Measurements from ENCODE around the gene PGR.

Gene PGR

GRCh38 chr11:101083335-101083734 lies 46.3 kb downstream of the PGR start:
- TF ChIP-seq CTCF (IDR thresholded peaks at IDR 0.05; ENCODE audit: insufficient read depth, low read depth, low read length, missing control alignments), result no peak
- no peak overlapping the region for H3K4me3 ChIP-seq (ENCODE audit: low read depth, low read length)
- DNase-seq (ENCODE audit: low read depth), result no peak

- TF ChIP-seq CTCF (IDR thresholded peaks at IDR 0.05; ENCODE audit: insufficient read depth, low read depth, low read length, missing control alignments), result no peak
- DNase-seq (ENCODE audit: low read depth), result no peak
- H3K4me3 ChIP-seq (ENCODE audit: low read depth, low read length), result no peak overlapping the region
Measured at GRCh38 chr11:101082813-101083212, 46.8 kb downstream of the PGR start.

DNA sequence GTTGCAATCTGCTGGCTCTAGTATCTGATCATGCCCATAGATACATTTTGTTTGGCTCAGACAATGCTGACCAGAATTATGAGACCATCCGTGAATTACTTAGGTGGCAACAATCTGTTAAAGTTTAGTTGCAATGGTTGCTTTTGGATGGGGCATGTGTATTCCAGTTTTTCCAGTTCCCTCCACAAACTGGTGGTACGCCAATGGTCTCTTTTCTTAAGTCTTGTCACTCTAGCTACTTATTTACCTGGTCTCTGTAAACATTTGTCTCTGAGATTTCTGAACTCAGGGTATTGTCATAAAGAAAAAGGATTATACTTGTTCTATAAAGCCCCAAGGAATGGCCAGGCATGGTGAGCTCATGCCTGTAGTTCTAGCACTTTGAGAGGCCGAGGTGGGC lies 65.9 kb downstream of the PGR start:
- TF ChIP-seq CTCF (IDR thresholded peaks at IDR 0.05; ENCODE audit: insufficient read depth, low read depth, low read length, missing control alignments), result no peak
- no peak overlapping the region for H3K4me3 ChIP-seq (ENCODE audit: low read depth, low read length)
- DNase-seq (ENCODE audit: low read depth), result no peak

- H3K4me3 ChIP-seq (ENCODE audit: low read depth, low read length), result no peak overlapping the region
- no peak for DNase-seq (ENCODE audit: low read depth)
- no peak for TF ChIP-seq CTCF (IDR thresholded peaks at IDR 0.05; ENCODE audit: insufficient read depth, low read depth, low read length, missing control alignments)
Measured at GRCh38 chr11:101061606-101062005, 68.0 kb downstream of the PGR start.

- no peak for TF ChIP-seq CTCF (IDR thresholded peaks at IDR 0.05; ENCODE audit: insufficient read depth, low read depth, low read length, missing control alignments)
- DNase-seq (ENCODE audit: low read depth), result no peak
- H3K4me3 ChIP-seq (ENCODE audit: low read depth, low read length), result no peak overlapping the region
Measured at GRCh38 chr11:101059331-101059730, 70.3 kb downstream of the PGR start.

DNA sequence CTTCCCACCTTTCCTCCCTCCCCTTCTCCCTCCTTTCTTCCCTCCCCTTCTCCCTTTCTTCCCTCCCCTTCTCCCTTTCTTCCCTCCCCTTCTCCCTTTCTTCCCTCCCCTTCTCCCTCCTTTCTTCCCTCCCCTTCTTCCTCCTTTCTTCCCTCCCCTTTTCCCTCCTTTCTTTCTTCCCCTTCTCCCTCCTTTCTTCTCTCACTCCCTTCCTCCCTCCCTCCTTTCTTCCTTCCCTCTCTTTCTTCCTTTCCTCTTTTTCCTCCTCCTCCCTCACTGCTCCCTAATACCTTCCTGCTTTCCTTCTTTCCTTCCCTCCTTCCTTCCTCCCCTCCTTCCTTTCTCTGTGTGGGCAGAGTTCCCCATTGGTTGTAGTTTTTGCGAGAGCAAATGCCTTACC lies 76.1 kb downstream of the PGR start:
- DNase-seq (ENCODE audit: low read depth), result no peak
- no peak for TF ChIP-seq CTCF (IDR thresholded peaks at IDR 0.05; ENCODE audit: insufficient read depth, low read depth, low read length, missing control alignments)
- H3K4me3 ChIP-seq (ENCODE audit: low read depth, low read length), result no peak overlapping the region

GRCh38 chr11:101051677-101052076 lies 77.9 kb downstream of the PGR start:
- no peak for TF ChIP-seq CTCF (IDR thresholded peaks at IDR 0.05; ENCODE audit: insufficient read depth, low read depth, low read length, missing control alignments)
- no peak for DNase-seq (ENCODE audit: low read depth)
- no peak overlapping the region for H3K4me3 ChIP-seq (ENCODE audit: low read depth, low read length)

Measured in GM12865 (cell line).